GM12878 (cell line): ENCODE results near the gene PIAS1. TPM values are rescaled to one million over a fixed set of nuclear protein-coding genes. Genes with fewer than 3 reads are reported as not detected.

Experiments used
- ATAC-seq: fragments of 200-7000 bp; cut with Tn5 transposase; 3 replicates; pipeline ENCODE4 v1.9.1; 2020; ENCODE audit warnings: mild to moderate bottlenecking, moderate library complexity
- BruUV-seq: library from RNA; stranded (reverse); fragments of 400-500 nt; replicated peaks from 2 replicates; lab custom pipeline; 2021; lab: Mats Ljungman, UMichigan
- CTCF ChIA-PET: fragments of 300-600 bp; sonication (Branson Sonifier 250); formaldehyde crosslinking; extraction: SDS; loops from one replicate; lab custom pipeline; 2021; ENCODE audit warnings: inconsistent platforms; lab: Yijun Ruan, JAX
- POLR2A ChIA-PET: fragments of 350-600 bp; formaldehyde crosslinking; extraction: SDS; loops from one replicate; lab custom pipeline; 2021; ENCODE audit warnings: inconsistent platforms; lab: Charles Lee
- RAD21 ChIA-PET: fragments of 300-600 bp; sonication (Branson Sonifier 250); formaldehyde crosslinking; loops from one replicate; lab custom pipeline; 2023; ENCODE audit warnings: antibody characterized with exemption; ENCODE audit not compliant: unreplicated experiment; lab: Charles Lee
- SMC1A ChIA-PET: fragments of 300-600 bp; sonication (Branson Sonifier 250); formaldehyde crosslinking; loops from one replicate; lab custom pipeline; 2023; ENCODE audit not compliant: unreplicated experiment, uncharacterized antibody; lab: Charles Lee
- DNase-seq: peaks from one replicate; pipeline ENCODE4 v3.0.0-alpha.2; 2011; ENCODE audit warnings: low read depth, low spot score
- FAIRE-seq: peaks from 3 replicates; lab custom pipeline; 2011; peaks lifted over from hg19 to GRCh38; lab: Jason Lieb, UNC
- H2AFZ ChIP-seq: 2 replicates; pipeline ENCODE4 v1.6.0; 2011; ENCODE audit warnings: low read depth, low read length, control low read depth; ENCODE audit not compliant: control insufficient read depth
- H3K27ac ChIP-seq: 2 replicates; pipeline ENCODE4 v1.5.1; 2011; ENCODE audit warnings: control low read depth; ENCODE audit not compliant: control insufficient read depth, insufficient read depth
- H3K27me3 ChIP-seq, 2 experiments: replicated peaks in 1 of 2; 2 replicates each; pipeline versions ENCODE4 v1.6.0 to v1.6.1; 2011; ENCODE audit warnings: low read length in 1 of 2; ENCODE audit not compliant: control insufficient read depth in 2 of 2, insufficient read depth in 2 of 2
- H3K36me3 ChIP-seq, 2 experiments: 2 replicates each; pipeline ENCODE4 v1.5.1; 2011; ENCODE audit warnings: low read length in 1 of 2; ENCODE audit not compliant: control insufficient read depth in 2 of 2, insufficient read depth in 2 of 2
- H3K4me1 ChIP-seq: 2 replicates; pipeline ENCODE4 v1.6.1; 2011; ENCODE audit warnings: mild to moderate bottlenecking, low read length, moderate library complexity, mixed read lengths; ENCODE audit not compliant: control insufficient read depth, insufficient read depth
- H3K4me2 ChIP-seq: 2 replicates; pipeline ENCODE4 v1.6.0; 2011; ENCODE audit warnings: control low read depth; ENCODE audit not compliant: control insufficient read depth, insufficient read depth
- H3K4me3 ChIP-seq: fragments of 200-600 bp; sonication (generic); 2 replicates; pipeline ENCODE4 v1.5.1; 2016
- H3K79me2 ChIP-seq: 2 replicates; pipeline ENCODE4 v1.6.0; 2011; ENCODE audit warnings: low read length; ENCODE audit not compliant: control insufficient read depth, insufficient read depth
- H3K9ac ChIP-seq: 2 replicates; pipeline ENCODE4 v1.8.0; 2011; ENCODE audit warnings: low read length, control low read depth, mixed read lengths; ENCODE audit not compliant: control insufficient read depth, insufficient read depth
- H3K9me3 ChIP-seq: replicated peaks from 3 replicates; pipeline ENCODE4 v1.5.1; 2011; ENCODE audit warnings: mild to moderate bottlenecking, low read length; ENCODE audit not compliant: control insufficient read depth, insufficient read depth
- H4K20me1 ChIP-seq: 2 replicates; pipeline ENCODE4 v1.6.0; 2011; ENCODE audit not compliant: control insufficient read depth, insufficient read depth
- ATF7 ChIP-seq: fragments of 450-650 bp; IDR thresholded peaks from 2 replicates; pipeline ENCODE4 v1.6.1; 2016; ENCODE audit warnings: low read depth, mild to moderate bottlenecking
- CBFB ChIP-seq: IDR thresholded peaks from 2 replicates; pipeline ENCODE4 v1.6.1; 2016; ENCODE audit warnings: antibody characterized with exemption, low read depth
- EZH2 ChIP-seq: IDR thresholded peaks from 2 replicates; pipeline ENCODE4 v1.6.1; 2012; ENCODE audit warnings: low read depth, mild to moderate bottlenecking, control low read depth, inconsistent platforms, low read length, borderline replicate concordance; ENCODE audit not compliant: control insufficient read depth
- KLF5 ChIP-seq: fragments of 450-650 bp; IDR thresholded peaks from 2 replicates; pipeline ENCODE4 v1.6.1; 2014; ENCODE audit warnings: mild to moderate bottlenecking; ENCODE audit not compliant: partially characterized antibody
- NBN ChIP-seq: fragments of 450-650 bp; IDR thresholded peaks from 2 replicates; pipeline ENCODE4 v1.6.1; 2016
- NR2F1 ChIP-seq: fragments of 450-650 bp; conservative IDR thresholded peaks from 2 replicates; pipeline ENCODE4 v1.6.1; 2017; ENCODE audit warnings: mild to moderate bottlenecking
- RCOR1 ChIP-seq: conservative IDR thresholded peaks from 2 replicates; pipeline ENCODE4 v1.6.1; 2012; ENCODE audit warnings: low read depth, low read length, improper control_type of control experiment
- SREBF1 ChIP-seq: IDR thresholded peaks from 2 replicates; pipeline ENCODE4 v1.6.1; 2012; ENCODE audit warnings: mild to moderate bottlenecking, low read length
- TARDBP ChIP-seq: IDR thresholded peaks from 2 replicates; pipeline ENCODE4 v1.6.1; 2016; ENCODE audit warnings: borderline replicate concordance
- TBL1XR1 ChIP-seq: IDR thresholded peaks from 2 replicates; pipeline ENCODE4 v1.6.1; 2012; ENCODE audit warnings: low read depth, low read length, improper control_type of control experiment
- WGBS: methylation state at CpG from one replicate; pipeline ENCODE4 v1.1.6; 2016; ENCODE audit warnings: low lambda C conversion rate; ENCODE audit not compliant: insufficient replicate concordance, insufficient coverage; ENCODE audit errors: missing lambda C conversion rate; 5-methylcytosine and 5-hydroxymethylcytosine counted together
- in situ Hi-C: fragments of 300-500 bp; cut with MboI; formaldehyde crosslinking; loops from 9 replicates; pipeline ENCODE4 v1.14.3; 2018; ENCODE audit warnings: mixed read lengths
- intact Hi-C: fragments of 100-400 bp; cut with micrococcal nuclease; formaldehyde crosslinking; loops from one replicate; pipeline ENCODE4 v1.14.2; 2022; ENCODE audit not compliant: unreplicated experiment
- polyA plus RNA-seq, 11 experiments: library from polyadenylated mRNA; depleted of rRNA in 4 of 11; unstranded in 6 of 11; stranded (reverse) in 5 of 11; fragments of >200 nt; fragmentation: Nextera tagmentation in 4 of 11; fragmentation: Illumina TruSeq in 1 of 11; extraction: Ambion mirVana in 4 of 11; extraction: Trizol in 1 of 11; gene quantifications; 1 replicate in 1 of 11; 2 replicates in 10 of 11; pipeline versions ENCODE4 v1.2.1 to v1.2.3, GENCODE V29; 2011 to 2016; ENCODE audit warnings: inconsistent platforms in 2 of 11, missing spikeins in 2 of 11, low read depth in 1 of 11
- total RNA-seq, 4 experiments: library from RNA; depleted of rRNA in 3 of 4; stranded (reverse); fragments of >200 nt in 3 of 4; fragmentation: Illumina TruSeq in 1 of 4; extraction: Trizol in 1 of 4; gene quantifications; 2 replicates each; pipeline versions ENCODE4 v1.2.1 to v1.2.3, GENCODE V29; 2013 to 2021
- TF ChIP-seq, protein P1 (sequence below): fragments of 450-650 bp; IDR thresholded peaks from 2 replicates; pipeline ENCODE4 v1.6.1; 2014; ENCODE audit warnings: mild to moderate bottlenecking
- TF ChIP-seq, protein P2 (sequence below): IDR thresholded peaks from 2 replicates; pipeline ENCODE4 v1.6.1; 2012; ENCODE audit warnings: low read depth, low read length, improper control_type of control experiment
- TF ChIP-seq, protein P3 (sequence below): IDR thresholded peaks from 2 replicates; pipeline ENCODE4 v1.6.1; 2011; ENCODE audit warnings: mild to moderate bottlenecking, low read depth, low read length, moderate library complexity; ENCODE audit not compliant: insufficient replicate concordance
- TF ChIP-seq, protein P4 (sequence below): IDR thresholded peaks from 2 replicates; pipeline ENCODE4 v1.6.1; 2012; ENCODE audit warnings: low read depth, low read length, improper control_type of control experiment

PIAS1 gene
- total and polyA plus RNA-seq, 10 of the 15 experiments (the other 5 are each of a cell fraction or from before 2014, with no cell fraction given): 20.2 to 96.3 (median 37.0) TPM

DNA sequence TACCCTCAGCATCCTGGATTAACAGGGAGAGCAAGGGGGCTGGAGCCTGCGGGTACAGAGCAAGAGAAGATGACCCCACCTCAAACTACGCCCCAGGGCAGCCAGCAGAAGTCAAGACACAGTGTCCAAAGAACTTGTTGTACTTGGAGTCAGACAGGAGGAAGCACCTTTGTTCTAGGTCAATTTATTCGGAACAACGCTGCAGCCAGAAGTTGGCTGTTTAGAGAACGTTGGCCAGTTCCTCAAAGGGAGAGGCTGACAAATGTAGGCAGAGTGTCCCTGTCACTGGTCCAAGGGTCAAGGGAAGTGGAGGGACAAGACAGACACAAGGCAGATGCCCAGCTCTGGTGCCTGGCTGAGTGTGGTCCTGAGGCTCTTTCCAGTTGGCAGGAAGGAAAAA is 32.1 kb upstream of the PIAS1 start:
- Histone ChIP-seq H3K27me3 (no peaks in the 10 kb centered on the region), H3K4me1 (peaks cover 7% of the 10 kb centered on the region), H3K4me3 (no peak overlapping the region), H3K9ac (no peak overlapping the region)
- BruUV-seq: no TSS peak
- ChIA-PET RAD21 (no interaction called here), POLR2A (no interaction called here), CTCF (no interaction called here)
- no peak for FAIRE-seq
- in situ Hi-C loops: no loop called here
- DNase-seq: no peak
- no peak for ATAC-seq
- intact Hi-C loops: no loop called here
- 67% methylated on average over 5 of the region's 5 CpGs for WGBS
- TF ChIP-seq, protein P1, sequence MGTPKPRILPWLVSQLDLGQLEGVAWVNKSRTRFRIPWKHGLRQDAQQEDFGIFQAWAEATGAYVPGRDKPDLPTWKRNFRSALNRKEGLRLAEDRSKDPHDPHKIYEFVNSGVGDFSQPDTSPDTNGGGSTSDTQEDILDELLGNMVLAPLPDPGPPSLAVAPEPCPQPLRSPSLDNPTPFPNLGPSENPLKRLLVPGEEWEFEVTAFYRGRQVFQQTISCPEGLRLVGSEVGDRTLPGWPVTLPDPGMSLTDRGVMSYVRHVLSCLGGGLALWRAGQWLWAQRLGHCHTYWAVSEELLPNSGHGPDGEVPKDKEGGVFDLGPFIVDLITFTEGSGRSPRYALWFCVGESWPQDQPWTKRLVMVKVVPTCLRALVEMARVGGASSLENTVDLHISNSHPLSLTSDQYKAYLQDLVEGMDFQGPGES: no peak
- TF ChIP-seq NR2F1: no peak
- TF ChIP-seq ATF7: no peak
- TF ChIP-seq, all 136 proteins: peak for 0
- Histone ChIP-seq H4K20me1 (no peaks in the 10 kb centered on the region), H3K36me3 (no peaks in the 10 kb centered on the region), H3K27ac (no peak overlapping the region), H3K79me2 (no peaks in the 10 kb centered on the region), H3K4me2 (no peak overlapping the region), H3K9me3 (no peaks in the 10 kb centered on the region; the same call in 2 of the 3 replicates), H2AFZ (no peak overlapping the region)
- SMC1A ChIA-PET: interaction anchor here (0.6 kb wide), 1 partner anchor 60 kb away, joined by 4 read pairs; no protein-coding TSS in a partner anchor

DNA sequence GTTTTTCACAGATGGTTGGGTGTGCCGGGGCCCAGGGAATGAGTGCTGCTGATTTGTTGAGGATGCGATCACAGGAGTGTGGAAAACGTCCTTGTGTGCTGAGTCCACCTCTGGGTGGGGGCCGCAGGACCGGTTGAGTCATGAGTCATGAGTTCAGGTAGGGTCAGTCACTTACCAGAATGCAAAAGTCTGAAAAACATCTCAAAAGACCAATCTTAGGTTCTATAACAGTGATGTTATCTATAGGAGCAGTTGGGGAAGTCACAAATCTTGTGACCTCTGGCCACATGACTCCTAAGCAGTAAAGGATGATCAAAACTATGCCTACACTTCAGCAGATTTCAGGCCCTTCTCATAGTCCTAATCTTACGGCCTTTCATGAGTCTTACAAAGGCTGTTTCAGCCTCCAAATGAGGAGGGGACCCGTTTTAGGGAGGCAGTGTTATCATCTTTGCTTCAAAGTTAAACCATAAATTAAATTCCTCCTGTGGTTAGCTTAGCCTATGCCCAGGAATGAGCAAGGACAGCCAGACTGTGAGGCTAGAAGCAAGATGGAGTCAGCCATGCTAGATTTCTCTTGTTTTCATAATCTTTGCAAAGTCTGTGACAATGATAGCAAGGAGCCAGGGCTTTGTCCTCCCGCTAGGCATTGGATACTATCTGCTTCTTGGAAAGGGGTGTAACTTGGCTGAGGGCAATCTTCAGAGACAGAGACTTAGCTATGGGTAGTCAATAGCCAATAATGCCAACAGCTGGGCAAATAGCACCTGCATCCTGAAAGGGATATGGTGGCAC is 30.6 kb upstream of the PIAS1 start:
- no peak overlapping the region for H3K27ac ChIP-seq
- FAIRE-seq: no peak
- in situ Hi-C loops (no loop called here), intact Hi-C loops (no loop called here)
- ChIA-PET CTCF (no interaction called here), RAD21 (interaction anchor here (1.5 kb wide), 1 partner anchor 33 kb away, joined by 4 read pairs; no protein-coding TSS in a partner anchor), SMC1A (interaction anchor here (0.7 kb wide), 1 partner anchor 1192 kb away, joined by 3 read pairs; no protein-coding TSS in a partner anchor), POLR2A (interaction anchor here (0.7 to 1.3 kb wide), 2 partner anchors 11 to 125 kb away, joined by 3 to 6 read pairs; no protein-coding TSS in a partner anchor)
- H3K4me1 ChIP-seq: peaks cover 7% of the 10 kb centered on the region
- no peak overlapping the region for H2AFZ ChIP-seq
- BruUV-seq: no TSS peak
- no peaks in the 10 kb centered on the region for H3K27me3 ChIP-seq
- H3K79me2 ChIP-seq: no peaks in the 10 kb centered on the region
- 45% methylated on average over 8 of the region's 8 CpGs for whole genome bisulfite sequencing
- H4K20me1 ChIP-seq: no peaks in the 10 kb centered on the region
- ATAC-seq: no peak
- no peak overlapping the region for H3K9ac ChIP-seq
- no peak overlapping the region for H3K4me3 ChIP-seq
- no peak for DNase-seq
- H3K36me3 ChIP-seq: no peaks in the 10 kb centered on the region
- no peaks in the 10 kb centered on the region; the same call in 2 of the 3 replicates for H3K9me3 ChIP-seq
- no peak overlapping the region for H3K4me2 ChIP-seq
- no peak for TF ChIP-seq EZH2
- TF ChIP-seq NBN: no peak
- TF ChIP-seq TBL1XR1: no peak
- TF ChIP-seq, protein P2, sequence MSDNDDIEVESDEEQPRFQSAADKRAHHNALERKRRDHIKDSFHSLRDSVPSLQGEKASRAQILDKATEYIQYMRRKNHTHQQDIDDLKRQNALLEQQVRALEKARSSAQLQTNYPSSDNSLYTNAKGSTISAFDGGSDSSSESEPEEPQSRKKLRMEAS: no peak
- TF ChIP-seq SREBF1: no peak
- no peak for TF ChIP-seq TARDBP
- TF ChIP-seq, protein P3, sequence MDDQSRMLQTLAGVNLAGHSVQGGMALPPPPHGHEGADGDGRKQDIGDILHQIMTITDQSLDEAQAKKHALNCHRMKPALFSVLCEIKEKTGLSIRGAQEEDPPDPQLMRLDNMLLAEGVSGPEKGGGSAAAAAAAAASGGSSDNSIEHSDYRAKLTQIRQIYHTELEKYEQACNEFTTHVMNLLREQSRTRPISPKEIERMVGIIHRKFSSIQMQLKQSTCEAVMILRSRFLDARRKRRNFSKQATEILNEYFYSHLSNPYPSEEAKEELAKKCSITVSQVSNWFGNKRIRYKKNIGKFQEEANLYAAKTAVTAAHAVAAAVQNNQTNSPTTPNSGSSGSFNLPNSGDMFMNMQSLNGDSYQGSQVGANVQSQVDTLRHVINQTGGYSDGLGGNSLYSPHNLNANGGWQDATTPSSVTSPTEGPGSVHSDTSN: no peak
- no peak for TF ChIP-seq CBFB
- TF ChIP-seq KLF5: no peak
- TF ChIP-seq RCOR1: no peak
- TF ChIP-seq, protein P4, sequence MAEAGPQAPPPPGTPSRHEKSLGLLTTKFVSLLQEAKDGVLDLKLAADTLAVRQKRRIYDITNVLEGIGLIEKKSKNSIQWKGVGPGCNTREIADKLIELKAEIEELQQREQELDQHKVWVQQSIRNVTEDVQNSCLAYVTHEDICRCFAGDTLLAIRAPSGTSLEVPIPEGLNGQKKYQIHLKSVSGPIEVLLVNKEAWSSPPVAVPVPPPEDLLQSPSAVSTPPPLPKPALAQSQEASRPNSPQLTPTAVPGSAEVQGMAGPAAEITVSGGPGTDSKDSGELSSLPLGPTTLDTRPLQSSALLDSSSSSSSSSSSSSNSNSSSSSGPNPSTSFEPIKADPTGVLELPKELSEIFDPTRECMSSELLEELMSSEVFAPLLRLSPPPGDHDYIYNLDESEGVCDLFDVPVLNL: no peak
